GM18951 (cell line): ENCODE measurements around the gene HELB.

Experiments
- POLR2A ChIP-seq: IDR thresholded peaks from 4 replicates; pipeline ENCODE4 v1.6.1; 2011; ENCODE audit warnings: mild to moderate bottlenecking; ENCODE audit not compliant: insufficient read length, insufficient read depth; ENCODE audit errors: extremely low read depth
- in situ Hi-C: fragments of 300-500 bp; cut with MboI; formaldehyde crosslinking; loops from one replicate; pipeline ENCODE4 v1.12.0; 2022; ENCODE audit warnings: low sequenced_read_pairs, mixed read lengths, inconsistent platforms; ENCODE audit not compliant: unreplicated experiment

Gene HELB

GRCh38 chr12:66301944-66302826 is at the start of gene HELB:
Gene HELB, plus strand, starts transcription at chr12:66302493. Its CDS starts 111 bp downstream, at chr12:66302604.
- in situ Hi-C loops = no loop called here
- TF ChIP-seq POLR2A = peak; percentile 77

- TF ChIP-seq POLR2A = no peak
- in situ Hi-C loops = no loop called here
These were observed 49.5 kb upstream of the HELB start for GRCh38 chr12:66252771-66253170.

DNA sequence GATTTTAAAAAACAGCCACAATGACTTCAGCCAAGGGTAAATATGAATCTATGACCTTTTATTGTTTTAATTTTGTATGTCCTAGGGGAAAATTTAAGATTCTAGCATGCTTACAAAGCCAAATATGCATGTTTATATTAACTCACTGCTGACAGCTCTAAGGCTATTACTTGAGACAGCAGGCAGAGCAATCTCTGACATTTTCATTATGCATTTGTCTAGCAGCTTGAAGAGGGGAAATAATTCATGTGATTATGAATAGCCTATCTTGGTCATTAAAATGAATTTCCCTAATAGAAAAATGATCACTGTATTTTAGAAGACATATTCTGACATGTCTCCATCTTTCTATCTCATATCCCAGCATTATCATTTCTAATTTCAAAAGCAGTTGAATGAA is 46.6 kb upstream of the HELB start:
- no peak for TF ChIP-seq POLR2A
- in situ Hi-C loops = no loop called here

- no peak for TF ChIP-seq POLR2A
- in situ Hi-C loops = no loop called here
These were observed 44.3 kb upstream of the HELB start for GRCh38 chr12:66258011-66258410.

- in situ Hi-C loops = no loop called here
- no peak for TF ChIP-seq POLR2A
These were observed 39.6 kb upstream of the HELB start for GRCh38 chr12:66262737-66263136.

- in situ Hi-C loops = no loop called here
- no peak for TF ChIP-seq POLR2A
These were observed 33.7 kb upstream of the HELB start for GRCh38 chr12:66268562-66268961.

GRCh38 chr12:66269142-66269541 is 33.2 kb upstream of the HELB start:
- TF ChIP-seq POLR2A = no peak
- in situ Hi-C loops = no loop called here

DNA sequence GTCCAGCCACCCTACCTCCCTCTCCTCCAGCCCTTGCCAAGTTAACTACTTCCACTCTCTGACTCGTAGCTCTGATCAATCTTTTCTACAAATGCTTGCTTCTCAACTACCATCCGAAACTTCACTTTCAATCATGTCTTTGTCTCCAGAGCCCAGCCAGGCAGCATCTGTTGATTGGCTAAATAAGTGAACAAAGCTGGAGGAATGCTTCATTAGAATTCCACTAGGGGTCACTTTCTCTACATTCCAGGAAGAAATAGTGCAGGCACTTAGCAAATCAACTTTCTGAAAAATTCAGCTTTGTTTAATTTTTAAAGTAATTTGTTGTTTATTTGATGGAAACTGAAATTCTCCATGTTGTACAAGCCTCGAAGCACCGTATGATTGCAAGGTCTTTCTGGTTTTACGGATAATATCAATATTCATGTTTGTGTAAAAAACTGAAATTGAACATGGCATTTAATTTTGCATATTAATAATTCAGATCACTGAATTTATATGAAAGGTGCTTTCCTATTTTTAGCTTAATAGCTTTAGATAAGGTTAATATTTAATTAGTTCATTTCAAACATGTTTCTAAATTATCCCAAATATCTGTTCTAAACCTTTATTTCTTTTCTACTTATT is 32.4 kb upstream of the HELB start:
- in situ Hi-C loops = no loop called here
- no peak for TF ChIP-seq POLR2A

DNA sequence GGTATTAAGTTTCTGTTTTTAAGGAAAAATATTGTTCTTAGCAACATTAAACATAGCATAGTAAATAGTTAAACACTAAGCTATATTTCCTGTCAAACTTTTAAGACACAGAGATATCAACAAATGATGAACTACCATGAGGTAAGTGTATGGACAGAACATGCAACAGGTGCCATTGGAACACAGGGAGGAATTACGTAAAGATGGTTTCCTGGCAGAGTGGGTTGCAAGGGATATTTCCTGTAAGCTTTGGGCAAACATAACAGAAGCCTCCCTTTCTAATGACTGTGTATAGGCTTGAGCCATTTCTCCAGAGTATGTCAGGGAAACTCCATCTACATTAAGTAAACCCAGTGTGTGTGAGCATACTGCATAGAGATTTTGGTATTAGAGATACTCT is 31.7 kb upstream of the HELB start:
- in situ Hi-C loops = no loop called here
- TF ChIP-seq POLR2A = no peak

- no peak for TF ChIP-seq POLR2A
- in situ Hi-C loops = no loop called here
These were observed 29.6 kb upstream of the HELB start for GRCh38 chr12:66272650-66273049.

- no peak for TF ChIP-seq POLR2A
- in situ Hi-C loops = no loop called here
These were observed 29.1 kb upstream of the HELB start for GRCh38 chr12:66273147-66273546.

DNA sequence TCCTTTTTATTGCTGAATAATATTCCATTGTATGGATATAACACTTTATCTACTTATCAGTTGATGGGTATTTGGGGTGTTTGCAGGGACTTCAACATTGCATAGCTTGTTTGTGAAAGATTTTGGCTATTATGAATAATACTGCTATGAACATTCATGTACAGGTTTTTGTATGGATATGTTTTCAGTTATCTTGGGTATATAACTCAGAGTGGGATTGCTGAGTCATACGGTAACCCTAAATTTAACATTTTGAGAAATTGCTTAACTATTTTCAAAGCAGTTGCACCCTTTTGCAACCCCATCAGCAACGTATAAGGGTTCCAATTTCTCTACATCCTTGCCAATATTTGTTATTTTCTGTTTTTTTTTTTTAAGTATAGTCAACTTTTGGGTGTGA is 27.3 kb upstream of the HELB start:
- in situ Hi-C loops = no loop called here
- no peak for TF ChIP-seq POLR2A

GRCh38 chr12:66279123-66279712 is 23.1 kb upstream of the HELB start:
- in situ Hi-C loops = no loop called here
- no peak for TF ChIP-seq POLR2A

DNA sequence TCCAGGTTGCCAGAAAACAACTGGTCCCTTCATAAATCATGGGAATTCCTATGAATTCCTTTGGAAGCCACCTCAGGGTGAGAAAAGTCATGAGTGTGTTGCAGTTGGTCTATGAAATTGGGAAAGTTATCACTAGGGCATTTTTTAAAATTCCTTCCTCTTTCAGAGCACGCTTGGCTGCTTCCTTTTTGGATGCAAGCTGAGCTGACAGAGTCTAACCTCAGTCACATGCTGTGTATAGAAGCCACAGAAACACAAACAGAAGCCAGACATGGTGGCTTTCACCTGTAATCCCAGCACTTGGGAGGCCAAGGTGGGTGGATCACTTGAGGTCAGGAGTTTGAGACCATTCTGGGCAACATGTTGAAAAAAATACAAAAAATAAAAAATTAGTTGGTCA is 21.7 kb upstream of the HELB start:
- in situ Hi-C loops = no loop called here
- no peak for TF ChIP-seq POLR2A
